K562 (cell line): ENCODE data around the gene GFOD2. TPM values are rescaled to one million over a fixed set of nuclear protein-coding genes. Genes with fewer than 3 reads are reported as not detected.

Experiments used
- BDP1 ChIP-seq: IDR thresholded peaks from 3 replicates; pipeline ENCODE4 v1.6.1; 2011; ENCODE audit not compliant: insufficient read length, insufficient read depth
- ELK3 ChIP-seq: fragments of 450-650 bp; formaldehyde crosslinking; IDR thresholded peaks from 2 replicates; pipeline ENCODE4 v1.4.0; 2020; ENCODE audit warnings: mild to moderate bottlenecking
- ESRRA ChIP-seq: fragments of 450-650 bp; IDR thresholded peaks from 2 replicates; pipeline ENCODE4 v1.6.1; 2014; ENCODE audit warnings: low read depth, mild to moderate bottlenecking, moderate library complexity, borderline replicate concordance
- HMG20A ChIP-seq: fragments of 450-650 bp; formaldehyde crosslinking; conservative IDR thresholded peaks from 2 replicates; pipeline ENCODE4 v1.4.0; 2020; ENCODE audit warnings: mild to moderate bottlenecking, mixed read lengths
- JUN ChIP-seq, 2 experiments: sonication (generic) in 1 of 2; formaldehyde crosslinking in 1 of 2; IDR thresholded peaks; 2 replicates each; pipeline versions ENCODE4 v1.6.1 to v1.8.0; 2012 to 2022; ENCODE audit warnings: borderline replicate concordance in 2 of 2, mild to moderate bottlenecking in 2 of 2, improper control_type of control experiment in 1 of 2, low read depth in 1 of 2, low read length in 1 of 2, missing genetic modification reagents in 1 of 2
- MEIS2 ChIP-seq: fragments of 450-650 bp; IDR thresholded peaks from 2 replicates; pipeline ENCODE4 v1.6.1; 2014; ENCODE audit warnings: mild to moderate bottlenecking; ENCODE audit not compliant: partially characterized antibody
- RBM25 ChIP-seq: fragments of 200-400 bp; formaldehyde crosslinking; IDR thresholded peaks from 2 replicates; pipeline ENCODE4 v1.6.1; 2018; ENCODE audit warnings: low read length, low read depth, moderate library complexity; ENCODE audit not compliant: severe bottlenecking
- REST ChIP-seq, 2 experiments: fragments of 450-650 bp; formaldehyde crosslinking in 1 of 2; IDR thresholded peaks; 2 replicates each; pipeline versions ENCODE4 v1.4.0 to v1.6.1; 2014 to 2020; ENCODE audit warnings: mild to moderate bottlenecking in 2 of 2, borderline replicate concordance in 1 of 2, low read depth in 1 of 2
- SIRT6 ChIP-seq: IDR thresholded peaks from one replicate; pipeline ENCODE4 v1.6.1; 2012; ENCODE audit warnings: low read depth, mild to moderate bottlenecking, control low read depth, inconsistent platforms, low read length, moderate library complexity
- SMAD3 ChIP-seq: fragments of 450-650 bp; formaldehyde crosslinking; conservative IDR thresholded peaks from 2 replicates; pipeline ENCODE4 v1.4.0; 2020; ENCODE audit warnings: mild to moderate bottlenecking
- TARDBP ChIP-seq: fragments of 450-650 bp; IDR thresholded peaks from 2 replicates; pipeline ENCODE4 v1.6.1; 2016
- TRIM28 ChIP-seq: fragments of 450-650 bp; IDR thresholded peaks from 2 replicates; pipeline ENCODE4 v1.6.1; 2017
- ZC3H8 ChIP-seq: fragments of 450-650 bp; IDR thresholded peaks from 2 replicates; pipeline ENCODE4 v1.6.1; 2017
- ZMIZ1 ChIP-seq, 2 experiments: fragments of 150-350 bp in 1 of 2; IDR thresholded peaks; 2 replicates each; pipeline ENCODE4 v1.6.1; 2012 to 2016; ENCODE audit warnings: low read depth in 2 of 2, low read length in 2 of 2, mild to moderate bottlenecking in 1 of 2, moderate library complexity in 1 of 2
- ZNF12 ChIP-seq: sonication (generic); formaldehyde crosslinking; IDR thresholded peaks from 2 replicates; pipeline ENCODE4 v1.4.0; 2020; ENCODE audit warnings: mild to moderate bottlenecking, missing genetic modification reagents
- polyA plus RNA-seq, 8 experiments: library from polyadenylated mRNA; depleted of rRNA in 4 of 8; stranded (reverse) in 5 of 8; unstranded in 3 of 8; fragments of >200 nt; fragmentation: Nextera tagmentation in 2 of 8; fragmentation: Illumina TruSeq in 1 of 8; extraction: Ambion mirVana in 2 of 8; extraction: Trizol in 1 of 8; gene quantifications; 2 replicates each; pipeline versions ENCODE4 v1.2.1 to v1.2.3, GENCODE V29; 2011 to 2014; ENCODE audit warnings: inconsistent platforms in 1 of 8, missing spikeins in 1 of 8
- total RNA-seq, 7 experiments: library from RNA; depleted of rRNA in 6 of 7; stranded (reverse); fragments of >200 nt in 6 of 7; fragmentation: Illumina TruSeq in 2 of 7; extraction: Trizol in 2 of 7; gene quantifications; 2 replicates each; pipeline versions ENCODE4 v1.2.1 to v1.2.3, GENCODE V29; 2011 to 2021; ENCODE audit warnings: low replicate concordance in 1 of 7

GFOD2 gene
- total and polyA plus RNA-seq, 9 of the 15 experiments (the other 6 are each of a cell fraction or from before 2014, with no cell fraction given) = 1.9 to 15.8 (median 11.1) TPM

- TF ChIP-seq REST (IDR thresholded peaks at IDR 0.05; ENCODE audit: borderline replicate concordance) (no peak), REST (CRISPR knock-in tag; IDR thresholded peaks at IDR 0.05; ENCODE audit: low read depth) (no peak), ZNF12 (CRISPR knock-in tag) (no peak), ZC3H8 (no peak), SIRT6 (no peak), MEIS2 (peak; percentile 92), ELK3 (CRISPR knock-in tag) (no peak), BDP1 (no peak), RBM25 (no peak), ESRRA (no peak), SMAD3 (CRISPR knock-in tag) (no peak), TRIM28 (no peak), JUN (IDR thresholded peaks at IDR 0.05; ENCODE audit: borderline replicate concordance, low read depth, low read length) (no peak), JUN (CRISPR knock-in tag; IDR thresholded peaks at IDR 0.05; ENCODE audit: borderline replicate concordance) (no peak; the same call in 1 of the 2 replicates), TARDBP (no peak), HMG20A (CRISPR knock-in tag) (no peak), ZMIZ1 (IDR thresholded peaks at IDR 0.05; ENCODE audit: low read depth in 2 of 2, low read length in 2 of 2) (no peak)
Measured at GRCh38 chr16:67719048-67719777, at the start of gene GFOD2 (continued).
